GM12865 (cell line): Measurements from ENCODE around the gene CNTNAP2.

Experiments used
- DNase-seq: peaks from one replicate; pipeline ENCODE4 v3.0.0; 2010; ENCODE audit warnings: low read depth
- H3K4me3 ChIP-seq: 2 replicates; pipeline ENCODE4 v1.5.1; 2011; ENCODE audit warnings: mild to moderate bottlenecking, low read depth, low read length, control low read depth
- CTCF ChIP-seq: IDR thresholded peaks from 2 replicates; pipeline ENCODE4 v1.5.1; 2011; ENCODE audit warnings: low read length, control low read depth, low read depth, inconsistent platforms; ENCODE audit not compliant: insufficient read depth; ENCODE audit errors: missing control alignments

The CNTNAP2 gene

GRCh38 chr7:146414937-146415336 lies 298.3 kb downstream of the CNTNAP2 start:
- no peak for DNase-seq
- no peak overlapping the region for H3K4me3 ChIP-seq
- TF ChIP-seq CTCF: no peak

GRCh38 chr7:146417176-146417575 lies 300.6 kb downstream of the CNTNAP2 start:
- no peak for TF ChIP-seq CTCF
- DNase-seq: no peak
- no peak overlapping the region for H3K4me3 ChIP-seq

GRCh38 chr7:146423446-146423845 lies 306.8 kb downstream of the CNTNAP2 start:
- DNase-seq: no peak
- no peak for TF ChIP-seq CTCF
- no peak overlapping the region for H3K4me3 ChIP-seq

- TF ChIP-seq CTCF: no peak
- H3K4me3 ChIP-seq: no peak overlapping the region
- no peak for DNase-seq
Measured at GRCh38 chr7:146424084-146424483, 307.5 kb downstream of the CNTNAP2 start.

DNA sequence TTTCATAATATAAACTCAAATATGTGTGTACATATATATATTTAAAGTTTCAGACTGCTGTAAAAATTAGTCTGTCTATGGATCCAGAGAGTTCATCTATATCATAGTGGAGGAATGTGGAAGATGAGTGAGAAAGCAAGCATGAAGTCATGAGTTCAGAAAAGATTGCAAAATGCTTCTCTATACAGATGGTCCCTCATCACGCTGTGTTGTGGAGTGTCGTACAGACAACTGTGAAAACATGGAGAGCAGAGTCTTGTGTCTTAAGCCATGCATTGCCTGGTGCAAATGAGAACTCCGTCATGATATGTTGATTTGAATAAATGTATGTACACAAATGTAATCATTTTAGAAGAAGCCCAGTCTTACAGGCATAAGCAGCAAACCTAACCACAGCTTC lies 316.9 kb downstream of the CNTNAP2 start:
- no peak for DNase-seq
- no peak for TF ChIP-seq CTCF
- no peak overlapping the region for H3K4me3 ChIP-seq

DNA sequence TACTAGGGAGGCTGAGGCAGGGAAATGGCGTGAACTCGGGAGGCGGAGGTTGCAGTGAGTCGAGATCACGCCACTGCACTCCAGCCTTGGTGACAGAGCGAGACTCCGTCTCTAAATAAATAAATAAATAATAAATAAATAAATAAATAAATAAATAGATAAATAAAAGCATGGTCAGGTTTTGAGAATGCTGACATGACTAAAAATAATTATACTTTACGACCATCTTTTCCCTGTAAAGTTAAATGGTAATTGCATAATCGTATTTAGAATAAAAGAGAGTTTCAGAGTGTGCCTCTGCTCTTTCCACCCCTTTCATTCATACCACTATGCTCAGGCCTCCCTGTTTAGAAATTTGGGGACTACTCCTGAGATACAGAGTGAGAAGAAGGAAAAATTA lies 326.5 kb downstream of the CNTNAP2 start:
- DNase-seq: no peak
- no peak overlapping the region for H3K4me3 ChIP-seq
- no peak for TF ChIP-seq CTCF

DNA sequence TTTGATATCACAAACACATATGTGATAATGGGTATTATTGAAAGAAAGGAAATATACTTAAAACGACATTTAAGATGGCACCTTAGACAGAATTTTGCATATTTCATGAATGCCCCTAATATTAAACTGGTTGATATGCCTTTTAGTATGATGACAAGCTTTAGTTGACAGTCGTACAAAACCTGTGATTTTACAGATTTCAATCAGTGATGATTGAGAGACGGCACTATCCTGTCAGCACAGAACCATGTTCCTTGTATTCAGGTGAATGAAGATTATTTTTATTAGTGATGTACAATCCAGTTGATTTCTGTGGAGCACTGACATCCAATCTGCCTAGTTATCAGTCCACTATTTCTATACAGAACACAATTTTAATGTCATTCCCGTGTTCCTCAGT lies 333.0 kb downstream of the CNTNAP2 start:
- no peak overlapping the region for H3K4me3 ChIP-seq
- no peak for DNase-seq
- no peak for TF ChIP-seq CTCF
